Activated T-cell treated with anti-CD3 and anti-CD28 coated beads, Interleukin-2, amount 50 U/mL, for 72 hours (primary cell): ENCODE data around the gene ZNF653. TPM values are rescaled to one million over a fixed set of nuclear protein-coding genes. Genes with fewer than 3 reads are reported as not detected.
"Not testable (repeated sequence)": the region's sequence is repeated elsewhere in the genome, so short reads cannot be mapped to it uniquely, and the experiment has no call there.

Source experiments
- ATAC-seq, 2 donors: fragments of 150-1000 bp; cut with Tn5 transposase; replicated peaks in 1 of 2; 2 replicates each; pipeline ENCODE4 v1.10.0; 2021; ENCODE audit warnings: moderate library complexity in 2 of 2, mild to moderate bottlenecking in 1 of 2
- DNase-seq, 2 donors: peaks; one replicate each; pipeline ENCODE4 v3.0.0; 2021 to 2022; ENCODE audit warnings: mixed read lengths in 1 of 2
- H3K27ac Mint-ChIP-seq: one replicate; pipeline ENCODE4 v1.8.0; 2022; ENCODE audit warnings: mild to moderate bottlenecking, moderate library complexity, mixed read lengths
- H3K27me3 Mint-ChIP-seq: one replicate; pipeline ENCODE4 v1.8.0; 2022; ENCODE audit warnings: low read depth, mixed read lengths
- H3K36me3 Mint-ChIP-seq, 2 donors: one replicate each; pipeline ENCODE4 v1.8.0; 2022; ENCODE audit warnings: mixed read lengths in 2 of 2, mild to moderate bottlenecking in 1 of 2; ENCODE audit not compliant: insufficient read depth in 2 of 2
- H3K4me1 Mint-ChIP-seq: one replicate; pipeline ENCODE4 v1.8.0; 2022; ENCODE audit warnings: low read depth, mixed read lengths
- H3K4me3 Mint-ChIP-seq, 2 donors: one replicate each; pipeline ENCODE4 v1.8.0; 2022; ENCODE audit warnings: mild to moderate bottlenecking in 2 of 2, mixed read lengths in 2 of 2, moderate library complexity in 2 of 2
- H3K9me3 Mint-ChIP-seq, 2 donors: one replicate each; pipeline ENCODE4 v1.8.0; 2022; ENCODE audit warnings: mixed read lengths in 2 of 2
- total RNA-seq, 2 donors: library from RNA; stranded (reverse); gene quantifications; one replicate each; pipeline ENCODE4 v1.2.3, GENCODE V29; 2022

The ZNF653 gene
- total RNA-seq, 2 donors from 2014 or later: 10.5 to 12.3 TPM

DNA sequence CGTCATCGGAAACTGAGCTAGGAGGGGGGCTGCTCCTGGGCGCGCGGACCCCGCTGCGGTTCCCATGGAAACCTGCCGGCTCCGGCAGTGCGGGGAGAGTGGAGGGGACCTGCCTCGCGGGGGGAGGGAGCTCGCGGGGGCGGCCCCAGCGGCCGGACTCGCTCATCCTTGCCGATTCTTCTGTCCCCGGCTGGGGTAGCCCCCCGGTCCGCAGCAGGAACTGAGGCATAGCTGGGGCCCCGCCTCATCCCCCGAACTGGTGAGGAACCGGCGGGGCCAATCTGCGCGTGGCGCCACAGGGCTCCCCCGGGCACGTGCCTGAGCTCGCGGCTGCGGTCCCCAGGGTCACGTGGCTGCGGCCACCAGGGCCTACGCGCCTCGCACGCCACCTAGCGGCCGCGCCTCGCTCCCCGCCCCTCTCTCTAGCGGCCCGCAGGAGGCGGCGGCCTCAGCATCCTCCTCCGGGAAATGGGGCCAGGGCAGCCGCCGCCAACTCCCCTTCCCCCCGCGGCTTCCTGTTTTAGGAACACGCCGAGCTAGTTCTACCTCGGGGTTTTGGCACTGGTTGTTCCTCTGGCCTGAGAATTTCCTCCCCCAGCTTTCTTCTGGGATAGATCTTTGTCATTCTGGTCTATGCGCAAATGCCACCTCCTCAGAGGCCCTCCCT lies 23.1 kb downstream of the ZNF653 start:
- Mint-ChIP-seq H3K4me1 (peaks cover 25% of the 10 kb centered on the region), H3K27me3 (peaks cover 24% of the 10 kb centered on the region), H3K9me3 (no peaks in the 10 kb centered on the region), H3K36me3 (peaks cover 1% of the 10 kb centered on the region in 2 donors), H3K4me3 (peak overlapping the region; percentile 84 to 91), H3K27ac (no peak overlapping the region)
- ATAC-seq (peak; percentile 77 to 79), DNase-seq (peak; percentile 92 to 93)

DNA sequence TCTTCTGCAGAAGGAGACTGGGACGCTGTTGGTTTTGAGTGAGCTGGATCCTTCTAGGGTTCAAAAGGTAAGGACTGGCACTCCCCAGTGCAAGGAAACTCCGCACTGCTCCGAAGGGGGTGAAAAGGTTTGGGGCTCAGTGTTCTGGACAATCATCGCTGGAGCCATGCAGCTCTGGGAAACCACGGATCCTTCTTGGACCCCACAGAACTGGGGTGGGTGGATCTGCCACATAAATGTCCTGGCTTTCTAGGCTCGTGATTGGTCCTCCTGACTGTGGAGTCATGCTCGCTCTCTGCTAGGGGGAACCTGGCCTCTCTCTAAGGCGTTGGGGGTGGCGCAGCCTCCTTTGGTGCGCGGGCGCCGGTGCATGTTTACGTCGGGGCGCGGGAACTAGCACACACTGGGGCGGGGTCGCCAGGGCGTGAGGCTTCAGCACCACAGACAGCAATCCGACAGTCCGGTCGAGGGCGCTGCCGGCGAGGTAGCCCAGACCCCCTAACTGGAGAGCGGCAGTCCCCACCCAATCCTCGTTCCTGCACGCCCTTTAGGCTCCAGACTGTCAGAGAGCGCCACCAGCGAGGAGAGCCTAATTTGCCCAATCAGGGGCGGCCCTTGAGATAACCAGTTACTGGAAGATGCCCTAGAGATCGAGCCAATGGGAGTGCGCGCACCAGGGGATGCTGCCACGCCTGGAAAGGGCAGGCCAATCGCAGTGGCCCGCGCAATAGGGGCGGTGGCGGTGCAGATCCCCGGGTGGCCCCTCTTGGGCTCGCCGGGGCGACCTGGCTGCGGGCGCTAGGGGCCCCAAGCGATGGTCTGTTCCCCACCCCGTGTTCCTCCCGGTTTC lies 23.9 kb downstream of the ZNF653 start:
- Mint-ChIP-seq H3K36me3 (peaks cover 1% of the 10 kb centered on the region in 2 donors), H3K4me1 (peaks cover 25% of the 10 kb centered on the region), H3K4me3 (peak overlapping the region; percentile 84 to 91), H3K27me3 (peaks cover 24% of the 10 kb centered on the region), H3K27ac (no peak overlapping the region), H3K9me3 (no peaks in the 10 kb centered on the region)
- ATAC-seq: peak; percentile 87 to 88
- peak; percentile 85 to 91 for DNase-seq

DNA sequence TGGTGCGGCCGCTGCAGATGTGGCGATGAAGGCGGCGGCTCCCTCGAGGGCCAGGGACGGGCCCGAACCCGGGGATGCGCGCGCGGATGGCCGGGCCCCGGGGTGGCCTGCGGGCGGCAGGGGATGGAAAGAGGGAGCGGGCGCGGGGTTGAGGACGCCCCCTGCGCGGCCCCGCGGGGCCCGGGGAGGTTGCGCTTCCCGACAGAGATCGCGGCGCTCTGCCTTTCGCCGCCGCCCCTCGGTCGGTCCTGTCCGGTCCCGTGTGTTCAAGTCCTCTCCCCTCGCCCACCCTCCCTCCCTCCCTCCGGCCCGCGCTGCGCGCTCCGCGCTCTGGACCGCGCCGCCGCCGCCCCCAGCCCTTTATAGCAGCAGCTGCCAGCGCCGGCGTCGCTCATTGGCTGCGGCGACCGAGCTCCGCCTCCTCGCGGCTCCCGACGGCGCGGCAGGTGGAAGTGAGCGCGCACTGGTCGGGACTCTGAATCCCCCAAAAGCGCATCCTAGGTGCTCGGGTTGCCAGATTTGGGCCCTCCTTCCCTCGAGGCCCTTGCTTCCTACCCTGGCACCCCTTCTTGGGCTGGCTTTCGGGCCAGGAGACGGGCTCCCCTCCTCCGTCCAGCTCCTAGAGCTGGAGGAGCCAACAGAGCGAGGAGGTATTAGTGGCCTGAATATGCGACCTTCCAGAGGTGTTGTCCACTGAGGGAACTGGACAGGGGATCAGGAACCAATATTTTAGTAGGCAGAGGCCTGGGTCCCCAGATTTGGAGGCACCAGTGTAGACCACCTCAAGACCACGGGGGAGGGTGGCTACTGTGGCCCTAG lies 24.7 kb downstream of the ZNF653 start, which contains the start of gene ELAVL3:
Gene ELAVL3 (minus strand): TSS at position 332 of the 819 bp plus-strand sequence. CDS start 438 bp downstream, outside the sequence.
- Mint-ChIP-seq H3K36me3 (peaks cover 1% of the 10 kb centered on the region in 2 donors), H3K4me3 (peak within 1 kb of the TSS; percentile 84 to 91), H3K4me1 (peaks cover 25% of the 10 kb centered on the region), H3K9me3 (no peaks in the 10 kb centered on the region), H3K27me3 (peaks cover 24% of the 10 kb centered on the region), H3K27ac (no peak within 1 kb of the TSS)
- ATAC-seq (no peak), DNase-seq (peak in 1 of 2 donors; percentile 34)

DNA sequence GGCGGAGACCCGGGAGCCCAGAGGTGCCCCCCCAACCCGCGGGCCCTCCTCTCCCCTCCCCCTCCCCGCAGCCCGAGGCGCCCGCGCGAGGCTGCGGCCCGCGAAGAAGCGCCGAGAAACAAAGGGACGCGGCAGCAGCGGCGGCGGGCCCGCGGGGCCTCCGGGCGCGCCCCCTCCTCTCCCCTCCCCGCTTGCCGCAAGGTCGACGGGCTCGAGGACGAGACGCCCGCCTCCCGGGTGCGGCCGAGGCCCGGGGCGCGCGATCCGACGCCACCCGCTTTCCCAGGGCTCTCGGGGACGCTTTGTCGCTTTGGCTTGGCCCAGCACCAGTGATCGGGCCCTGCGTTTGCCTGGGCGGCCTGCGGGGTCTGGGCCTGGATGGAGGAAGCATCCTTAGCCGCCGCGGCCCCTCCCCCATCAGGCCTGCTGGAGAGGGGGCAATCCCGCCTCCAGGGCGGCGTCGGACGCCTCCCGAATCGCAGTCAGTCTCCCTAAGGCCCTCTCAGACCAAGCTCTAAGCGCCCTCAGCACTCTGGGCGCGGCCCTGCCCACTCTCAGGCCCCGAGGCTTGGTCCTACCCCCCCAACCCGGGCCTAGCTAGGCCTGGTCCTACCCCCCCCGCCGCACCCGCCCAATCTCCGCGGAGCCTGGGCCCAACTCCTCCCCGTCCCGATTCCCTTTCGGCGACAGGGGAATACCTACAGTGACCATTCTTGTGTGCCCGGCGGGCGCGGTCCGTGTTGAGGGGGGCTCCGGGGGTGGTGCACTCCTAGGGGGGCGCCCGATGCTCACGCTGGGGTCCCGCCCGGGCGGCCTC lies 25.5 kb downstream of the ZNF653 start:
- H3K27ac Mint-ChIP-seq: no peak overlapping the region
- DNase-seq (no peak), ATAC-seq (no peak)
- peaks cover 1% of the 10 kb centered on the region in 2 donors for H3K36me3 Mint-ChIP-seq
- H3K4me1 Mint-ChIP-seq: peaks cover 25% of the 10 kb centered on the region
- H3K4me3 Mint-ChIP-seq: peak overlapping the region in 1 of 2 donors; percentile 32
- peaks cover 24% of the 10 kb centered on the region for H3K27me3 Mint-ChIP-seq
- H3K9me3 Mint-ChIP-seq: no peaks in the 10 kb centered on the region

DNA sequence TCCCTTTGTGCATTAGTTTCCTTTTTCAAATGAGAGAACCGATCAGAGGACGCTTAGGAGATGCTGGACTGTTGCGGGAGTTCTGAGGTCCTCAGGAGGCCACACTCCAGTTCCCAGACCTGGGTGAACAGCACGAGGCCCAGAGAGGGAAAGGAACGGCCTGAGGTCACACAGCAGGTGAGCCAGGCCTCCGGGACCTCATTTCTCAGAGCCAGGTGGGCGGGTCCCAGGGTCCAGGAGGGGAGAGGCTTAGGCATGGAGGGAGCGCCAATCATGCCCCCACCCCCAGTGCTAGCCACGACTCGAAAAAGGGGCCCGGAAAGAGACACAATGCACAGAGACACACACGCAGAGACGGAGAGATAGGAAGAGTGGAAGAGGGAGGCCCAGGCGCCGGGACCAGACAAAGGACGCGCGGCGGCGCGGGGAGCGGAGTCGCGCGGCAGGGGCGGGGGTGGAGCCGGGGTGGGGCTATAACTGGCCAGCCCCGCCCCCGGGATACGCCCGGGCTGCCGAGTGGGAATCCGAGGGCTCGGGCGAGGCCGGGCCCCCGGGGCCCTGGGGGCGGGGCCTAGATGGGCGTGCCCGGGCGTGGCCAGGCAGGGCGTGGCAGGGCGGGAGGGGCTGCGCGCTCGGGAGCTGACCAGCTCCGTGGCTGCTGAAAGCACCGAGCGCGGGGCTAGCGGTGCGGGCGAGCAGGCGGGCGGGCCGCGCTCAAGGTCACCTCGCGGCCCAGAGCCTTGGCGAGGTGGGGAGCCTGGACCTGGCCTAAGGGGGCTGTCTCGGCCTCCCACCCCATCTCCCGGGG lies 26.3 kb downstream of the ZNF653 start:
- peak; percentile 49 to 55 for DNase-seq
- H3K27ac Mint-ChIP-seq: no peak overlapping the region
- H3K9me3 Mint-ChIP-seq: no peaks in the 10 kb centered on the region
- peaks cover 25% of the 10 kb centered on the region for H3K4me1 Mint-ChIP-seq
- H3K36me3 Mint-ChIP-seq: peaks cover 1% of the 10 kb centered on the region in 2 donors
- H3K27me3 Mint-ChIP-seq: peaks cover 24% of the 10 kb centered on the region
- H3K4me3 Mint-ChIP-seq: peak overlapping the region; percentile 60 to 73
- ATAC-seq: no peak

DNA sequence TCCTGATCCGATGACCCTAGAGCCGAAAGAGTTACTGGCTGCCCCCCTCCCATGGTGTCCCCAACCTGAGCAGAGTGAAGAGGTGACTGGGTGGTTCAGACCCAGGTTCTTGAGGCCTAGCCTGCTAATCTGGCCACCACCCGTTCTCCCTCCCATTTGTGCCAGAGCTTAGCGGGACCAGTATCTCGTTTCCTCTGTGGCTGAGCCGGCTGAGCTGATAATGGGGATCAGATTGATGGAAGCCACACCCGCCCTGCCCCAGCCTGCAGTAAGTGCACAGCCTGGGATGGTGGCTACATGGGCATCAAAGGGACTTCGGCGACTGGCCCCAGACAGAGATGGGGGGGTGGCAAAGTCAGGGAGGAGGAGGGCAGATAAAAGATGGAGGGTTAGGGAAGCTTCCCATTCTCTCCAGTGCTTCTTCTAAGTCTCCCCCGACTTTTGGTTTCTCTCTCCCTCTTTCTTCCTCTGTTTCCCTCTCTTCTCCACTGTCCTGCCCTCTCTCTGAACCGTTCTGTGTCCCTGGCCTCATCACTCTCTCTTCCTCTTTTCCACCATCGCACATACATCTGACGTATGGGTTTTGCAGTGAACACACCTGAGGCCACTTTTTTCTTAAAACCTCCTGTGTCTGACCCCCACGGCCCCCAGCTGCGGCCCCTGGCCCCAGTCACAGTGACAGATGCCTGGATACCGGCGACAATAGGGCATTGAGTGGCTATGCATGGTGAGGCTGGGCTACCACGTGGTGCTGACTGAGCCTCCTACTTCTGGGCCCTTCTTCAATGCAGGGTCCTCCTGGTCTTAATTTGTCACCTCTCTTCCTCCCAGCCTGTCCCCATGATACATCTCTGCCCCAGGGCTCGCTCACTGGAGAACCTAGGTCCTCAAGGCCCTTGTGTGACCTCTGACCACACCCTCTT lies 27.2 kb downstream of the ZNF653 start:
- Mint-ChIP-seq H3K4me1 (peaks cover 25% of the 10 kb centered on the region), H3K27me3 (peaks cover 24% of the 10 kb centered on the region), H3K27ac (no peak overlapping the region), H3K36me3 (peaks cover 1% of the 10 kb centered on the region in 2 donors), H3K4me3 (peak overlapping the region in 1 of 2 donors; percentile 73), H3K9me3 (no peaks in the 10 kb centered on the region)
- DNase-seq: no peak
- ATAC-seq: no peak

DNA sequence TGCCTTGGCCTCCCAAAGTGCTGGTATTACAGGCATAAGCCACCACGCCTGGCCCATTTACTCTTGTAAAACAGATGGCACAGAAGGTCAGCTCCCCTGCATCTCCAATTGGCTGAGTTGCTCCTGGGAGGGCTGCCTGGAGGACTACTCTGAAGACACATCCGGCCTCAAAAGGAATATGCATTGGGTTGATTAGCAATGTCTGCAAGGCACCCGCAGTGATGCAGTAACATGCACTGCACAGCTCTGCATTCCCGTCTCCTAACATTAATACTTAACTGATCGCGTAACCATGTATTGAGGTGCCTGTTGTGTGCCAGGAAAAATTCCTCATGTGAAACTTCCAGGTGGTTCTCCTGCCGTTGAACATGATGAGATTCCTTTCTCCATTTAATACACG lies 29.8 kb downstream of the ZNF653 start:
- H3K27me3 Mint-ChIP-seq: peaks cover 20% of the 10 kb centered on the region
- DNase-seq: no peak

DNA sequence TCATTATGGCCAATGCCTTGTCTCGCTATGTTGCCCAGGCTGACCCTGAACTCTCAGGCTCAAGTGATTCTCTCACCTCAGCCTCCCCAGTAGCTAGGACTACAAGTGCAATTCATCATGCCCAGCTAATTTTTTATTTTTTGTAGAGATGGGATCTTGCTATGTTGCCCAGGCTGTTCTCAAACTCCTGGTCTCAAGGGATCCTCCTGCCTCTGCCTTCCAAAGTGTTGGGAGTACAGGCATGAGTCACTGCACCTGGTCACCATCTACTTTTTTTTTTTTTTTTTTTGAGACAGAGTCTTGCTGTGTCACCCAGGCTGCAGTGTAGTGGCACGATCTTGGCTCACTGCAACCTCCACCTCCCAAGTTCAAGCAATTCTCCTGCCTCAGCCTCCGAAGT lies 30.3 kb downstream of the ZNF653 start:
- H3K9me3 Mint-ChIP-seq, H3K4me1 Mint-ChIP-seq, DNase-seq, H3K4me3 Mint-ChIP-seq, ATAC-seq, H3K27ac Mint-ChIP-seq, H3K36me3 Mint-ChIP-seq: not testable (repeated sequence)
- H3K27me3 Mint-ChIP-seq: peaks cover 20% of the 10 kb centered on the region

More for the DNA sequence above, 29.8 kb downstream of the ZNF653 start:
- Mint-ChIP-seq H3K4me1 (peaks cover 3% of the 10 kb centered on the region), H3K27ac (no peak overlapping the region), H3K9me3 (no peaks in the 10 kb centered on the region), H3K36me3 (peaks cover 0 to 1% of the 10 kb centered on the region in 2 donors), H3K4me3 (no peak overlapping the region)
- no peak for ATAC-seq

DNA sequence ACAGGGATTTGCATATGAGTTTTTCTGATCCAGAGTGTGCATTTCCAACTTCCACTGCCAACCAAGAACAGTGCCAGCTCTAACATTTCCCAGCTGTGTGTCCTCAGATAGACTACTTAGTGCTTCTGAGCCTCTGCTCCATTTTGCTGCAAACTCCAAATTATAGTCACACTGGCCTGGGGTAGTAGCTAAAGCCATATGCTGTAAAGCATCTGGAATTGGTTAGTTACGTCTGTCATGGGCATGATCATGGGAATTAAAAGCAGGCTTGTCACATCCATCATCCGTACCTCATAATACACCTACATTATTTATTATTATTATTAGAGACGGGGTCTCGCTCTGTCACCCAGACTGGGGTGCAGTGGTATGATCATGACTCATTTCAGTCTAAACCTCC lies 31.9 kb downstream of the ZNF653 start:
- no peaks in the 10 kb centered on the region for H3K9me3 Mint-ChIP-seq

DNA sequence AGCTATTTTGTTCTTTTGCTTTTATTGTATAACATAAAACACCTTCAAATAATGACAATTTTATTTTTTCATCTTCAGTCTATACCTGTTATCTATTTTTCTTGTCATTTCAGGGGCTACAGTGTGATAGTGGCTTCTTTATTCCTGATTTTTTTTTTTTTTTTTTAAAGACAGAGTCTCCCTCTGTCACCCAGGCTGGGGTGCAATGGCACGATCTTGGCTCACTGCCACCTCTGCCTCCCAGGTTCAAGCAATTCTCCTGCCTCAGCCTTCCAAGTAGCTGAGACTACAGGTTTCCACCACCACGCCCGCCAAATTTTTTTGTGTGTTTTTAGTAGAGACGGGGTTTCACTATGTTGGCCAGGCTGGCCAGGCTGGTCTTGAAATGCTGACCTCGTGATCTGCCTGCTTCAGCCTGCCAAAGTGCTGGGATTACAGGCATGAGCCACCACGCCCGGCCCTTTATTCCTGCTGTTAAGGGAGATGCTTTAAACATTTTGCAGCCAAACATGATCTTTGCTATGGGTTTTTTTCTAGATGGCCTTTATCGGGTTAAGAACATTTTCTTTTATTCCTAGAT lies 37.3 kb downstream of the ZNF653 start:
- not testable (repeated sequence) for DNase-seq, H3K9me3 Mint-ChIP-seq, H3K36me3 Mint-ChIP-seq, ATAC-seq, H3K4me1 Mint-ChIP-seq, H3K27me3 Mint-ChIP-seq, H3K4me3 Mint-ChIP-seq, H3K27ac Mint-ChIP-seq

More for the DNA sequence above, 31.9 kb downstream of the ZNF653 start:
- ATAC-seq (no peak), DNase-seq (no peak)
- Mint-ChIP-seq H3K36me3 (no peaks in the 10 kb centered on the region), H3K27me3 (peaks cover 14% of the 10 kb centered on the region), H3K4me3 (no peak overlapping the region), H3K27ac (no peak overlapping the region), H3K4me1 (no peaks in the 10 kb centered on the region)
